Pancreas (tissue), 10 donors: ENCODE data around the gene NR2F1-AS1. TPM values are rescaled to one million over a fixed set of nuclear protein-coding genes. Genes with fewer than 3 reads are reported as not detected.

Source experiments
- ATAC-seq, 4 donors: fragments of 200-7000 bp; cut with Tn5 transposase; one replicate each; pipeline versions ENCODE4 v1.8.0 to v1.9.1; 2020; ENCODE audit warnings: mild to moderate bottlenecking in 4 of 4, moderate library complexity in 4 of 4
- DNase-seq, 6 donors: peaks; one replicate each; pipeline ENCODE4 v3.0.0-alpha.2; 2020
- FAIRE-seq: peaks from 2 replicates; lab custom pipeline; 2012; peaks lifted over from hg19 to GRCh38; lab: Jason Lieb, UNC
- H3K27ac ChIP-seq, 4 donors: fragments of 200-600 bp; sonication (generic); 1 replicate in 3 of 4; 2 replicates in 1 of 4; pipeline versions ENCODE4 v1.5.0 to v1.8.0; 2020
- H3K27me3 ChIP-seq, 4 donors: fragments of 200-600 bp; one replicate each; pipeline ENCODE4 v1.8.0; 2021
- H3K36me3 ChIP-seq, 3 donors: fragments of 200-600 bp; sonication (generic) in 1 of 3; one replicate each; pipeline versions ENCODE4 v1.5.0 to v1.8.0; 2020 to 2021
- H3K4me1 ChIP-seq, 3 donors: fragments of 200-600 bp; one replicate each; pipeline ENCODE4 v1.8.0; 2021
- H3K4me3 ChIP-seq, 4 donors: fragments of 200-600 bp; sonication (generic) in 2 of 4; one replicate each; pipeline versions ENCODE4 v1.5.0 to v1.8.0; 2020 to 2021
- H3K9me3 ChIP-seq, 4 donors: fragments of 200-600 bp; one replicate each; pipeline ENCODE4 v1.8.0; 2021
- WGBS, 2 donors: extraction: QIAGEN DNeasy Blood & Tissue Kit; methylation state at CpG; one replicate each; pipeline ENCODE4 v1.1.7; 2013; 5-methylcytosine and 5-hydroxymethylcytosine counted together
- intact Hi-C, 3 donors: fragments of 100-400 bp; cut with DNase I; formaldehyde crosslinking; loops; one replicate each; pipeline versions ENCODE4 v1.11.1 to v1.14.2; 2022
- polyA plus RNA-seq, 2 donors: library from polyadenylated mRNA; stranded (reverse); fragments of 200-250 nt; gene quantifications; one replicate each; pipeline ENCODE4 v1.2.3, GENCODE V29; 2013
- total RNA-seq, 6 donors: library from RNA; stranded (reverse); fragmentation: NEBNext Ultra II Directional in 4 of 6; extraction: Animal tissue kit (Norgen Biotek cat#: 25700) in 4 of 6; gene quantifications; one replicate each; pipeline versions ENCODE4 v1.2.1 to v1.2.4, GENCODE V29; 2021 to 2023
- TF ChIP-seq, protein P1 (sequence below), 4 donors: fragments of 200-600 bp; sonication (generic) in 3 of 4; IDR thresholded peaks; one replicate each; pipeline versions ENCODE4 v1.5.0 to v1.8.0; 2021; ENCODE audit warnings: antibody characterized with exemption in 4 of 4
- donor health status: healthy with polysubstance abuse.
- donor health status: DM: no; HTN: no; CAD: no; lungs with moderate emphysema.
- donor health status: DM: no; HTN: no; CAD: no.
- donor health status: control.
- donor health status: control.
- donor health status: Bipolar disorder and iron deficiency.
- donor health status: DM: yes; HTN: yes; CAD: no.
- donor health status: DM: no; HTN: no; CAD: no.
- donor health status: DM: no; HTN: no; CAD: no.
- donor health status: DM: yes; HTN: yes; CAD: no.

Gene NR2F1-AS1
- total and polyA plus RNA-seq, 8 donors = 0.65 to 4.4 (median 2.1) TPM

DNA sequence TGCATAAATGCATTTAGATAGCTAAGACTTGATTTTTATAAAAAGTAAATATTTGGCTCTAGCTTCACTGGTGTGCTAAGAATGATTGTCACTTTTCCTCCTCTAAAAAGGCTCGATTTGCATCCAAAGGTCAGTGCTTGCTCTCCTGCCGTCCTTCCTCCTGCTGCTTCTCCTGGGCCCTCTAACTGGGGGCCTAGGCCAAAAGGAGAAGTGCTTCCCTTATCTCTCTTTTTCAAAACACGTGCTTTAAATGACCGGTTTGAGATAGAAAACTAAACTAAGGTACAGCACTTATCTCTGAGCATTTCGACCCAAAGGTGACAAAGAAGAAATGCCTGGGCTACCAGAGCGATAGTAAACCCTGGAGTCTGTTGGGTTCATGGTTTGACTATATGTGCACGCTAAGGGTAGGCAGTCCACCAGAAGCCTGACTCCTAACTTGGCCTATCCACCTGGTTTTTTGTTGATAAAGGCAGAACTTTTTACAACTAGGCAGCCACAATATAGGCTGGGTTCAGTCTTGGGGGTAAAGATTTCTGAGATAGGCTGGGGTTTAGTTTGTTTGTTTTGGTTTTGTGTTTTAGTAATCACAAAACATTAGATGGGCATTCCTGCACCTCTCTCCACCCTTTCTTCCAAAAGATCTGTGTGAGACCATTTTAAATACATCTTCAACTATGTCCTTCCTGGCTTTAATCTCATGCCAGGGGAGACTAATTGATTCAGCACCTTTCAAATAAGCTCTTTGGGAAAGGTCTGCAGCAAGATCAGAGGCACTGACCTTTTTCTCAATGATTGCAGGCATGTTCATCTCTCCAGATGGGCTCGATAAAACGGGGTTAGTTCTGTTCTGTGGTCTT lies 3.8 kb downstream of the NR2F1-AS1 start:
- peaks cover 0 to 2% (median 0%) of the 10 kb centered on the region in 3 donors for H3K4me1 ChIP-seq
- no peak overlapping the region for H3K27ac ChIP-seq
- ATAC-seq = no peak
- intact Hi-C loops = no loop called here
- peaks cover 0 to 1% (median 0%) of the 10 kb centered on the region in 4 donors for H3K27me3 ChIP-seq
- DNase-seq = no peak
- TF ChIP-seq, protein P1, sequence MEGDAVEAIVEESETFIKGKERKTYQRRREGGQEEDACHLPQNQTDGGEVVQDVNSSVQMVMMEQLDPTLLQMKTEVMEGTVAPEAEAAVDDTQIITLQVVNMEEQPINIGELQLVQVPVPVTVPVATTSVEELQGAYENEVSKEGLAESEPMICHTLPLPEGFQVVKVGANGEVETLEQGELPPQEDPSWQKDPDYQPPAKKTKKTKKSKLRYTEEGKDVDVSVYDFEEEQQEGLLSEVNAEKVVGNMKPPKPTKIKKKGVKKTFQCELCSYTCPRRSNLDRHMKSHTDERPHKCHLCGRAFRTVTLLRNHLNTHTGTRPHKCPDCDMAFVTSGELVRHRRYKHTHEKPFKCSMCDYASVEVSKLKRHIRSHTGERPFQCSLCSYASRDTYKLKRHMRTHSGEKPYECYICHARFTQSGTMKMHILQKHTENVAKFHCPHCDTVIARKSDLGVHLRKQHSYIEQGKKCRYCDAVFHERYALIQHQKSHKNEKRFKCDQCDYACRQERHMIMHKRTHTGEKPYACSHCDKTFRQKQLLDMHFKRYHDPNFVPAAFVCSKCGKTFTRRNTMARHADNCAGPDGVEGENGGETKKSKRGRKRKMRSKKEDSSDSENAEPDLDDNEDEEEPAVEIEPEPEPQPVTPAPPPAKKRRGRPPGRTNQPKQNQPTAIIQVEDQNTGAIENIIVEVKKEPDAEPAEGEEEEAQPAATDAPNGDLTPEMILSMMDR (IDR thresholded peaks at IDR 0.05) = no peak
- no peak overlapping the region for H3K4me3 ChIP-seq
- no peaks in the 10 kb centered on the region for H3K9me3 ChIP-seq
- H3K36me3 ChIP-seq = no peaks in the 10 kb centered on the region
- 64 to 78% methylated on average over 9 of the region's 9 CpGs for WGBS, 2 donors
- no peak for FAIRE-seq

DNA sequence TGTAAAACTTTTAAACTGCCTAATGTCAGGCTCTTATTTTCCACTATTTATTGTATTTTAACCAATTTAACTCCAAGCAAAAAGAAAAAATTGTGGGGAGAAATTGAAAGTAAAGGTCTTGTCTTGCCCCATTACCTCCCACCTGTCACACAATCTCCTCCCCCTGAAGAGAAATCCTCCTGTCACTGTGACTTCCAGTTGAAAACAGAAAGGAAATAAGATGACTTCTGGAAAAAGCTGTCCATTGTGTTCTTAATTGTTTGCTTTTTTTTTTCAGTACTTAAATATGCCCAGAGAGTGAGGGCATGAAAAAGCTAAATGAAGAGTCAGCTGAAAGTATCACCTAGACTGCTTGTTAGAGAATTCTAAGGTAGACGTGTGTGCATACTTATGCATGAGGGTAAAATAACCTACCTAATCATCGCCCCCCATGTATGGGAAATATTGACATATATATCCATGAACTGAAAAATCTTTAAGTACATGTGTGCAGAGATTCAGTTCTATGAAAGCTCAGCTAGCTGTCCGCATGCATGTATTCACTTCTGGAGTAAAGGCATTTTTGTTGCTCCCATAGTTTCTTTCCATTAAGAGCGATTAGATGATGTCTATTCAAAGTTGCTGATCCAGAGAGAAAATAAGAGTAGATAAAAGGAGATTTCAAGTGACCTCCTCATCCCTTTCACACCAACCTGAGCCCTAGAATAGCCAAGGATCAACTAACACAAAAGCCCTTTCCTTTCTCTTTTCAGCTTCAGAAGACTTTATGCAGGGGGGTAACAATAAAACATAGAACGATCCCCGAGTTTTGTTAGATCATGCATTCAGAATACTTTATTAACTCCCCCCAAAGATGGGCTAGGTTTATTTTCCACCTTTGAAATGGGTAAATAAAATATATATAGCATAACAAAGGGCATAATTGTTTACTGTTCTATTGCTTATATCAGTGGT lies 5.3 kb downstream of the NR2F1-AS1 start:
- intact Hi-C loops = no loop called here
- TF ChIP-seq, protein P1 (IDR thresholded peaks at IDR 0.05) = no peak
- H3K4me1 ChIP-seq = peaks cover 0 to 2% (median 0%) of the 10 kb centered on the region in 3 donors
- FAIRE-seq = no peak
- ATAC-seq = no peak
- H3K27ac ChIP-seq = no peak overlapping the region
- H3K36me3 ChIP-seq = no peaks in the 10 kb centered on the region
- no peak overlapping the region for H3K4me3 ChIP-seq
- DNase-seq = no peak
- WGBS, 2 donors = 50 to 61% methylated on average over 6 of the region's 6 CpGs
- peaks cover 0 to 12% (median 2%) of the 10 kb centered on the region in 4 donors for H3K27me3 ChIP-seq
- H3K9me3 ChIP-seq = no peaks in the 10 kb centered on the region

DNA sequence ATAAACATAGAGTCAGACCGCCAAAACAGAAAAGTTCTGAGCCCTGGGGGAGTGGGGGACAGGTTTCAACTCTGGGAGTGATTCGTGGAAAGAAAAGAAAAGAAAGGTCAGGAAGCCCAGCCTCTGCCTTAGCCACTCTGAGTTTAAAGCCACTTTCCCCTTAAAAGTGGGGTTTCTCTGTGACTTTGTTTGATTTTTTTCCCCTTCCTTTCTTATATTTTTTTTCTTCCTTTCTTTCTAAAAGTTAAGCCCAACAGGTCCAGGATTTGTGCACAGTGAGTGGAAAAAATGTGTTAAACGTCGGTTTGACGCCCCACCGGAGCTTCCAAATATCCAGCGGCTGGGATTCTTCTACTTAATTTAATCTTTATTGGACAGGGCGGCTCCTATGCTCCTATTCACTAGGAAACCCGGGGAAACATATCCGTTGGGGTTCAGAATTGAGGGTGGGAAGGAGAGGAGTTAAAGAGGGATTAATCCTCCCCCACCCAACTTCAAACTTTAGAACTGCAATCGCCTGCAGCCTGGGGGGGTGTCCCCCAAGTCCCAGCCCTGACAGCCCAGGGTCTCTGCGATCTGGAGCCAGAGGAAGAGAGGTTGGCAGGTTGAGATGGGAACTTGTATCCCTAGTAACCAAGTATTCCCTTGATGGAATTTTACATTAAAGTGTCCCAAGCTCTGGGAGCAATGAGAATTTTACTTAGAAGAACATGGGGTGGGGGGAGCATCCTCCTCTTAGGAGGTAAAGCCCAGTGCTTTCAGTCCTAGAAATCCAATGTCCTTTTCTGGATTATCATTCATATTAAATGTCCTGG lies 6.3 kb downstream of the NR2F1-AS1 start:
- Histone ChIP-seq H3K9me3 (no peaks in the 10 kb centered on the region), H3K36me3 (no peaks in the 10 kb centered on the region), H3K4me1 (peaks cover 0 to 2% (median 0%) of the 10 kb centered on the region in 3 donors), H3K27ac (no peak overlapping the region), H3K4me3 (no peak overlapping the region), H3K27me3 (peaks cover 0 to 12% (median 3%) of the 10 kb centered on the region in 4 donors)
- intact Hi-C loops = no loop called here
- no peak for FAIRE-seq
- no peak for ATAC-seq
- DNase-seq = no peak
- TF ChIP-seq, protein P1 (IDR thresholded peaks at IDR 0.05) = no peak
- WGBS, 2 donors = 18 to 26% methylated on average over 12 of the region's 12 CpGs

DNA sequence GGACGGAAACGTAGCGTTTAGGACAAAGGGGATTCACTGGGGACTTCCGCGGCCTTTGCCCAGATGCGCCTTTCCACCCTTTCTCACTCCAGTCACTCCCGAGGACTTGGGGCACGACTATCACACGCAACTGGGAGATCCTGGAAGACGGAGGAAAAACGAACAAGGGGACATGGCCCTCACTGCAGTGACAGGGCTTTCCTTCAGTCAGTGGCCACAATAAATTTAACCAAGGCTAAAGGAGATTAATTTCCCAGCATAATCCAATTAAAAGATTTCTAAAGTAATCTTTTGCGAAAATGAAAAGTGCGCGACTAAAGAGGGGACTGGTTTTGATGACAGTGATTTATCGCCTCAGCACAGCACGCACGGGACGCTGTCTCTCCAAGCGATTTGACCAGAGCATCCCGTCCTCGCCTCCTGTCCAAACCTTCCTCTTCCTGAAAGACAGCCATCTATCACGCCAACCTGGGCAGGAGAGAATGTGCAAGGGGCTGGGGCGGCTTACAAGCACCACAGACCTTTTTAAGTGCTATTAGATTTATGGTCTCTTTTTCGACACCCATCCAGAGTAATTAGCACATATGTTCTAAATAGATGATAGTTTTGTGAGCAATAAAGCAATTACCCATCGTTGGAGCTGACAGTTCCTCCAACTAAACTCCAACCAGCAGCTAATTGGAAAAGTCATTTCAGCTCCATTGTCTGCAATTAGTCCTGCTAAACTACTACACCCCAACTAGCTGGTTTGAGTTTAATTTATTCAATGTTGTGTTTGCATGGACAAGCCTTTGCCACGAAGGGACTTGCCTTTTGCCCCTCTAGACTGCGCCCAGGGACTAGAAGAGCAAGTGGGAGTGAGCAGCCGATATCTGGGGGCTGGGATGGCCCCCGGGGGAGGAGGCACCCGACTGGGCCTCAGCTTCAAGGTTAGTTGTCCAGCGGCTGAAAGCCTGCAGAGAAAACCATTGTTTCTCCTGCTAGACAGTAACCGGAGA lies 7.4 kb downstream of the NR2F1-AS1 start:
- DNase-seq = no peak
- FAIRE-seq = no peak
- Histone ChIP-seq H3K4me3 (no peak overlapping the region), H3K27ac (no peak overlapping the region), H3K9me3 (no peaks in the 10 kb centered on the region), H3K4me1 (peaks cover 0 to 2% (median 0%) of the 10 kb centered on the region in 3 donors), H3K36me3 (no peaks in the 10 kb centered on the region), H3K27me3 (peaks cover 0 to 12% (median 3%) of the 10 kb centered on the region in 4 donors)
- intact Hi-C loops = no loop called here
- TF ChIP-seq, protein P1 (IDR thresholded peaks at IDR 0.05) = no peak
- 22 to 27% methylated on average over 32 of the region's 32 CpGs for WGBS, 2 donors
- no peak for ATAC-seq
